GM18498 (cell line): Measurements from ENCODE around the gene CCL4.
"Not testable (repeated sequence)": the region's sequence is repeated elsewhere in the genome, so short reads cannot be mapped to it uniquely, and the experiment has no call there.

Experiments used
- ATAC-seq: cut with Tn5 transposase; IDR thresholded peaks from one replicate; pipeline ENCODE4 v1.9.1; 2021; ENCODE audit warnings: mild to moderate bottlenecking, moderate library complexity; ENCODE audit not compliant: unreplicated experiment

CCL4 gene

GRCh38 chr17:36087897-36088572, 15.6 kb upstream of the CCL4 start:
- ATAC-seq = not testable (repeated sequence)

GRCh38 chr17:36088670-36089338, 14.8 kb upstream of the CCL4 start:
- no peak for ATAC-seq

GRCh38 chr17:36089339-36089865, 14.2 kb upstream of the CCL4 start:
- ATAC-seq = no peak

- ATAC-seq = peak; percentile 67
Measured at GRCh38 chr17:36089888-36090836, 13.5 kb upstream of the CCL4 start, which contains the start of gene CCL3. Gene CCL3 (minus strand): TSS chr17:36090143. CDS start chr17:36090058, 85 bp downstream.

- ATAC-seq = no peak
Measured at GRCh38 chr17:36092230-36092629, 11.4 kb upstream of the CCL4 start.

GRCh38 chr17:36092715-36093114, 10.9 kb upstream of the CCL4 start:
- ATAC-seq = not testable (repeated sequence)

GRCh38 chr17:36094232-36094631, 9.4 kb upstream of the CCL4 start:
- no peak for ATAC-seq

GRCh38 chr17:36094746-36095145, 8.9 kb upstream of the CCL4 start:
- no peak for ATAC-seq

GRCh38 chr17:36095992-36096391, 7.6 kb upstream of the CCL4 start:
- ATAC-seq = no peak

GRCh38 chr17:36099004-36099403, 4.6 kb upstream of the CCL4 start:
- ATAC-seq = not testable (repeated sequence)

GRCh38 chr17:36104246-36104645, 619 bp downstream of the CCL4 start:
- not testable (repeated sequence) for ATAC-seq

- no peak for ATAC-seq
Measured at GRCh38 chr17:36104701-36105181, 1.1 kb downstream of the CCL4 start.

- no peak for ATAC-seq
Measured at GRCh38 chr17:36105781-36106492, 2.3 kb downstream of the CCL4 start.

- ATAC-seq = no peak
Measured at GRCh38 chr17:36106493-36106835, 2.8 kb downstream of the CCL4 start.

- no peak for ATAC-seq
Measured at GRCh38 chr17:36107660-36108059, 4.0 kb downstream of the CCL4 start.

- ATAC-seq = not testable (repeated sequence)
Measured at GRCh38 chr17:36108265-36108664, 4.6 kb downstream of the CCL4 start.

- ATAC-seq = no peak
Measured at GRCh38 chr17:36111068-36111490, 7.5 kb downstream of the CCL4 start.

- no peak for ATAC-seq
Measured at GRCh38 chr17:36112572-36112971, 8.9 kb downstream of the CCL4 start.

- ATAC-seq = not testable (repeated sequence)
Measured at GRCh38 chr17:36113131-36113530, 9.5 kb downstream of the CCL4 start.

GRCh38 chr17:36114971-36115648, 11.5 kb downstream of the CCL4 start:
- ATAC-seq = not testable (repeated sequence)
